T-helper 2 cell treated with Interferon-gamma antibody and Interleukin-4, amounts not matched to agents 5 μg/mL and 100 μg/mL, for 36 hours (primary cell): ENCODE measurements around the gene PSPH.
"Not testable (repeated sequence)": the region's sequence is repeated elsewhere in the genome, so short reads cannot be mapped to it uniquely, and the experiment has no call there.

ENCODE experiments used
- DNase-seq: peaks from one replicate; pipeline ENCODE4 v3.0.0; 2021; ENCODE audit warnings: low spot score
- H3K27ac Mint-ChIP-seq: one replicate; pipeline ENCODE4 v1.8.0; 2021; ENCODE audit warnings: mild to moderate bottlenecking, mixed read lengths
- H3K27me3 Mint-ChIP-seq: one replicate; pipeline ENCODE4 v1.8.0; 2021; ENCODE audit warnings: low read depth, mixed read lengths
- H3K36me3 Mint-ChIP-seq: one replicate; pipeline ENCODE4 v1.8.0; 2021; ENCODE audit warnings: low read depth, mixed read lengths
- H3K4me1 Mint-ChIP-seq: one replicate; pipeline ENCODE4 v1.8.0; 2021; ENCODE audit warnings: low read depth, mixed read lengths
- H3K4me3 Mint-ChIP-seq: one replicate; pipeline ENCODE4 v1.8.0; 2022; ENCODE audit warnings: mild to moderate bottlenecking, moderate library complexity, mixed read lengths
- H3K9me3 Mint-ChIP-seq: one replicate; pipeline ENCODE4 v1.8.0; 2021; ENCODE audit warnings: mixed read lengths

PSPH gene

DNA sequence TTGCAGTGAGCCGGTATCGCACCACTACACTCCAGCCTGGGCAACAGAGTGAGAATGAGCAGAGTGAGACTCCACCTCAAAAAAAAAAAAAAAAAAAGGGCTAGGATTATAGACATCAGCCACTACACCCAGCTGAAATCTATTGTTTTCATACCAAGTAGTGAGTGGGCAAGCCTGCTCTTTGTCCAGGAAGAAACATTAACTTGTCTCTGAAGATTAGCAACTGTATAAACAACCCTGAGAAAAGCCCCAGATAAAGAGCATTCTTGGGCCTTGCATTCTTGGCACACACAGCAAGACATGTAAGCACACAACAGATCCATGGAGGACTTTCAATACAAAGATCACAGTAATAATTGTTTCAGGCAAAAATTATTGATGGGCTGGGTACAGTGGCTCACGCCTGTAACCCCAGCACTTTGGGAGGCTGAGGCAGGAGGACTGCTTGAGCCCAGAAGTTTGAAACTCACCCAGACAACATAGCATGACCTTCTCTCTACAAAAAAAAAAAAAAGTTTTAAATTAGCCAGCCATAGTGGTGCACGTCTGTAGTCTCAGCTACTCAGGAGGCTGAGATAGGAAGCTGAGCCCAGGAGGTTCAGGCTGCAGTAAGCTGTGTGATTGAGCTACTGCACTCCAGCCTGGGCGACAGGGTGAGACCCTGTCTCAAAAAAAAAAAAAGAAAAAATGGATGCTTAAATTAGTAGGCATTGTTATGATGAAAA, 4.4 kb downstream of the PSPH start:
- H3K4me3 Mint-ChIP-seq = no peak overlapping the region
- H3K4me1 Mint-ChIP-seq = peaks cover 8% of the 10 kb centered on the region
- DNase-seq = no peak
- no peak overlapping the region for H3K27ac Mint-ChIP-seq
- no peaks in the 10 kb centered on the region for H3K9me3 Mint-ChIP-seq
- H3K27me3 Mint-ChIP-seq = no peaks in the 10 kb centered on the region
- H3K36me3 Mint-ChIP-seq = peaks cover 1% of the 10 kb centered on the region

DNA sequence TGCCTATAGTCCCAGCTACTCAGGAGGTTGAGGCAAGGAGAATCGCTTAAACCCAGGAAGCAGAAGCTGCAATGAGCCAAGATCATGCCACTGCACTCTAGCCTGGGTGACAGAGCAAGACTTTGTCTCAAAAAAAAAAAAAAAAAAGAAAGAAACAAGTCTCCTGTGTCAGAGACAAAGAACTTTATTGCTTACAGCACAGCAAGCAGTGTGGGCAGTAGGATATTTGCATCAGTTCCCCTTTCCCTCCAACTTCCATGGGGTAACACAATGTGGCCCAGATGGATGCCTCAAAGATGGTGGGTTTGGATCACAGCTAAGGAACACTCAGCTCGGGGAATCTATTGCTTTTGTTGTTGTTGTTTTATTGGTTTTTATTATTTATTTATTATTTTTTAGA, 5.5 kb downstream of the PSPH start:
- H3K36me3 Mint-ChIP-seq, H3K27me3 Mint-ChIP-seq, DNase-seq, H3K27ac Mint-ChIP-seq, H3K4me1 Mint-ChIP-seq, H3K9me3 Mint-ChIP-seq, H3K4me3 Mint-ChIP-seq: not testable (repeated sequence)

DNA sequence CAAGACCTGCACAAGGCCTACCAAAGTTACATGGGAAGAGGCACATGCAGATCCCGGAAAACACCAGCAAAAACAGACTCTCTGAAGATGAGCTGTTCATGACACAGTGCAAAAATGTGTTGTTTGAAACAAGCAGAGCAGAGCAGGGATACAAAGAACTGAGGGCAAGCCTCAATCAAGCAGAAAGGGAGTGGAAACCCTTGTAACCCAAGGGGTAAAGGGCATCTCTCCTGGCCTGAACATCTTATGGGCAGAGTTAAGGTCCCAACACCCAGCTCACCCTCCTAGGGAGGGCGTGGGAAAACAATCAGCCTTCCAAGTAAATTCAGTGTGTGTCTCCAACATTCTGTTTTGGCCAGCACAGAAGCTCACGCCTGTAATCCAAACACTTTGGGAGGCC, 10.5 kb downstream of the PSPH start:
- no peak for DNase-seq
- Mint-ChIP-seq H3K27me3 (no peaks in the 10 kb centered on the region), H3K4me3 (no peak overlapping the region), H3K27ac (no peak overlapping the region), H3K36me3 (peaks cover 5% of the 10 kb centered on the region), H3K4me1 (no peaks in the 10 kb centered on the region), H3K9me3 (no peaks in the 10 kb centered on the region)

DNA sequence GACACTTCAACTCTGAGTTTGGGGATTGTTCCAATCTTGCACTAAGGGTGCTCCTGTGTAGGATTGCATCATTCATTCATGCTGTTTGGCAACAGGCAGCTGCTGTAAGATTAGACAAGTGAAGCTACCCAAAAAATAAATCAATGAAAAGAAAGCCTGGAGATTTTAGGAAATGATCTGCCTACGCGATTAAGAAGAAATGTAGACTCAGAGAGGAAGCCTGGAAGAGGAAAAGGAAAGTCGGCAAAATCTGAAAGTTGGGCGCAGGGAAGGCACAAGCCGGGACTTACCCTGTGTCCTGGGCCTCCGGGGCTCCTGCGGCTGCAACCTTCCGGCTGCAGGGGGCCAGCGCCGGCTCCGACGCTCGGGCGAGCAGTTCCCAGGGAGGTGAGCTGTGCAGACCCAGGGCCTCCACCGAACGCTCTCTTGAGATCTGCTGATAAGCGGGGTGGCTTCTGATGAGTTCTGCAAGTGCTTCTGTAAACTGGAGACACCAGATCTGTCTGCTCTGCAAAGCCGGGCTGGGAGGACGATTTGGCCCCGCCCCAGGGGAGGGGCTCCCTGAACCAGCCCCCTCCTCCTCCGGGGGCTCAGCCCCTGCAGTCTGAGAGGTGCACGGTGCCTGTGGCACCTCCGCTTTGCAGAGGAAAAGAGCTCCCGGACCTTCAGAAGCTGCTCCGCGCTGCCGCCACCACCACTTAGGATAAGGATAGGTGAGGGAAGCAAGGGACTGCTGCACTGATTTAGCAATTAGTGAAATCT, 17.4 kb downstream of the PSPH start:
- Mint-ChIP-seq H3K9me3 (no peaks in the 10 kb centered on the region), H3K27me3 (no peaks in the 10 kb centered on the region), H3K36me3 (peaks cover 10% of the 10 kb centered on the region), H3K27ac (peak overlapping the region; percentile 79), H3K4me1 (peaks cover 11% of the 10 kb centered on the region), H3K4me3 (peak overlapping the region; percentile 85)
- peak; percentile 74 for DNase-seq

DNA sequence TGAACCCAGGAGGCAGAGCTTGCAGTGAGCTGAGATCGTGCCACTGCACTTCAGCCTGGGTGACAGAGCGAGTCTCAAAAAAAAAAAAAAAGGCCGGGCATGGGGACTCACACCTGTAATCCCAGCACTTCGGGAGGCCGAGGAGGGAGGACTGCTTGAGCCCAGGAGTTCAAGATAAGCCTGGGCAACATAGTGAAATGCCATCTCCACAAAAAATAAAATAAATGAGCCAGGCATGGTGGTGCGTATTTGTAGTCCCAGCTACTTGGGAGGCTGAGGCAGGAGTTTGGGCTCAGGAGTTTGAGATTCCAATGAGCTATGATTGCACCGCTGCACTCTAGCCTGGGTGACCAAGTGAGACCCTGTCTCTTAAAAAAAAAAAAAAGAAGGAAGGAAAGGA, 18.7 kb downstream of the PSPH start:
- DNase-seq, H3K27me3 Mint-ChIP-seq, H3K9me3 Mint-ChIP-seq, H3K27ac Mint-ChIP-seq: not testable (repeated sequence)
- H3K4me3 Mint-ChIP-seq = peak overlapping the region; percentile 7
- peaks cover 11% of the 10 kb centered on the region for H3K4me1 Mint-ChIP-seq
- H3K36me3 Mint-ChIP-seq = peaks cover 10% of the 10 kb centered on the region

DNA sequence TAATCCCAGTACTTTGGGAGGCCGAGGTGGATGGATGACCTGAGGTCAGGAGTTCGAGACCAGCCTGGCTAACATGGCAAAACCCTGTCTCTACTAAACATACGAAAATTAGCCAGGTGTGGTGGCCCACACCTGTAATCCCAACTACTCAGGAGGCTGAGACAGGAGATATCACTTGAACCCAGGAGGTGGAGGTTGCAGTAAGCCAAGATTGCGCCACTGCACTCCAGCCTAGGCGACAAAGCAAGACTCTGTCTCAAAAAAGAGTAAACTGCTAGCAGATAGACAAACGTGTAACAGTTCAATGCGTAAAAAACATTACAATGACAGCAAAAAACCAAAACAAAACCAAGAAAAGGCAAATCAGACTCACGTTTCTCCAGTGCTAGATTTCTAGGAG, 19.7 kb downstream of the PSPH start:
- Mint-ChIP-seq H3K4me1 (peaks cover 11% of the 10 kb centered on the region), H3K4me3 (peak overlapping the region; percentile 35), H3K27ac (peak overlapping the region; percentile 3), H3K36me3 (peaks cover 13% of the 10 kb centered on the region)
- not testable (repeated sequence) for H3K9me3 Mint-ChIP-seq, H3K27me3 Mint-ChIP-seq, DNase-seq

DNA sequence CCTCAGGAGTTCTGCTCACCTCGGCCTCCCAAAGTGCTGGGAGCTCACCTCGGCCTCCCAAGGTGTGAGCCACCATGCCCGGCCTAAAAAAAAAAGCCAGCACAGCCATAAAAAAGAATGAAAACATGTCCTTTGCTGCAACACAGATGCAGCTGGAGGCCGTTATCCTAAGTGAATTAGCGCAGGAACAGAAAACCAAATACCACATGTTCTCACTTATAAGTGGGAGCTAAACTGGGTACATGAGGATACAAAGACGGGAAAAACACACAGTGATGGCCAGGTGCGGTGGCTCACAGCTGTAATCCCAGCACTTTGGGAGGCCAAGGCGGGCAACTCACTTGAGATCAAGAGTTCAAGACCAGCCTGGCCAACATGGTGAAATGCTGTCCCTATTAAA, 20.9 kb downstream of the PSPH start:
- Mint-ChIP-seq H3K4me3 (no peak overlapping the region), H3K9me3 (no peaks in the 10 kb centered on the region), H3K36me3 (peaks cover 15% of the 10 kb centered on the region), H3K27me3 (no peaks in the 10 kb centered on the region), H3K4me1 (peaks cover 11% of the 10 kb centered on the region), H3K27ac (no peak overlapping the region)
- no peak for DNase-seq

DNA sequence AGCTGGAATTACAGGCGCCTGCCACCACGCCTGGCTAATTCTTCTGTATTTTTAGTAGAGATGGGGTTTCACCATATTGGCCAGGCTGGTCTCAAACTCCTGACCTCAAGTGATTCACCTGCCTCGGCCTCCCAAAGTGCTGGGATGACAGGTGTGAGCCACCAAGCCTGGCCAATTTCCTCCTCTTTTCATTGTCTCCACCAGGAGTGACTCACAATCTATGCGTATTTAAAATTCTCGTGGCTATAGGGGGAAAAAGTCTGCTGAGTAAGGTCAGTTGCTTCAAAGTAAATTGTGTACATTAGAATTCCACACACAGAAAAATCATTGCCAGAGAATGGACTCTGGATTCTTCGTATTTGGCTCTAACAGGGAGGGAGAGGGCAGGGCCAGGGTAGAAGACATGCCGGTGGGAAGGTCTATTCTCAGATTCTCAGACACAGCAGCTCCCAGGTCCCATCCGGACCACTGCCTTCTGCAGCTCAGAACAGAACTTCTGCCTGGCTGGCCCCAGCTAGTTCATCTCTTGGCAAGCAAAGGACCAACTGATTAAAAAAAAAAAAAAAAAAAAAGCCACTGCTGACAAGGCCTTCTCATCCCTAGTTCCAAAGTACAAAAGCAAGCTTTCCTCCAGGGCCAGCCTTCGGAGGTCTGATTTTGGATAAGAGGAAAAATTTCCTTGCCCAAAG, 22.2 kb downstream of the PSPH start:
- no peaks in the 10 kb centered on the region for H3K27me3 Mint-ChIP-seq
- H3K36me3 Mint-ChIP-seq = peaks cover 19% of the 10 kb centered on the region
- peaks cover 11% of the 10 kb centered on the region for H3K4me1 Mint-ChIP-seq
- no peaks in the 10 kb centered on the region for H3K9me3 Mint-ChIP-seq
- no peak for DNase-seq
- no peak overlapping the region for H3K4me3 Mint-ChIP-seq
- no peak overlapping the region for H3K27ac Mint-ChIP-seq

DNA sequence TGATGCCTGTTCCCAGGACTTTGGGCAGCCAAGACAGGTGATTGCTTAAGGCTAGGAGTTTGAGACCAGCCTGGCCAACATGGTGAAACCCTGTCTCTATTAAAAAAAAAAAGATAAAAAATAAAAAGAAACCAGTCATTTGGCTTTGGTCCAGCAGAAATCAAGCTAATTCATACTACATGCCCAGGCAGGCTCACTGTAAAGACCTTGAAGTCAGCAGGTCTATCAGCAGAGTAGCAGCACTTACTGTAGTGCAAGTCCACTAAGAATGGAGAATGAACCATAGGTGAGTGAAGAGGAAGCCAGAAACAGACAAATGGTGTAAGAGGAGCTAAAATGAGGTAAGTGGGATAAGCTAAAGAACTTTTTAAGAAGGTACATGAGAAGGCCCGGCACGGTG, 24.7 kb downstream of the PSPH start:
- no peaks in the 10 kb centered on the region for H3K9me3 Mint-ChIP-seq
- H3K4me1 Mint-ChIP-seq = peaks cover under 1% of the 10 kb centered on the region
- H3K36me3 Mint-ChIP-seq = peaks cover 18% of the 10 kb centered on the region
- no peak overlapping the region for H3K27ac Mint-ChIP-seq
- no peak for DNase-seq
- H3K4me3 Mint-ChIP-seq = no peak overlapping the region
- no peaks in the 10 kb centered on the region for H3K27me3 Mint-ChIP-seq

DNA sequence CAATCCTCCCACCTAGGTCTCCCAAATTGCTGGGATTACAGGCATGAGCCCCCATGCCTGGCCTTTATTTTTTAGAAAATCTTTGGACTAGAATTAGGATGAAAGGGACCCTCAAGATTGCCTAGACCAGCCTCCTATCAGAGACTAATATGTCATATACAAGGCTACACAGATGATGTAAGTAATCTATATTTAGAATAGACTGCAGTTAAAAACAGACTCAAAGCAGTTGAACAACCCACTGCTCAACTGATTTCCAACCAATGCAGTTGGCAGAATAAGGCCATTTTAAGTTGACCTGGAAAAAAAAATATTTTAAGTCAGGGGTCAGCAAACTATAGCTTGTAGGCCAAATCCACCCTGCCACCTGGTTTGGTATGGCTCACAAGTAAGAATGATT, 27.7 kb downstream of the PSPH start:
- no peak overlapping the region for H3K4me3 Mint-ChIP-seq
- DNase-seq = no peak
- H3K36me3 Mint-ChIP-seq = peaks cover 26% of the 10 kb centered on the region
- H3K4me1 Mint-ChIP-seq = no peaks in the 10 kb centered on the region
- no peak overlapping the region for H3K27ac Mint-ChIP-seq
- no peaks in the 10 kb centered on the region for H3K27me3 Mint-ChIP-seq
- H3K9me3 Mint-ChIP-seq = no peaks in the 10 kb centered on the region

DNA sequence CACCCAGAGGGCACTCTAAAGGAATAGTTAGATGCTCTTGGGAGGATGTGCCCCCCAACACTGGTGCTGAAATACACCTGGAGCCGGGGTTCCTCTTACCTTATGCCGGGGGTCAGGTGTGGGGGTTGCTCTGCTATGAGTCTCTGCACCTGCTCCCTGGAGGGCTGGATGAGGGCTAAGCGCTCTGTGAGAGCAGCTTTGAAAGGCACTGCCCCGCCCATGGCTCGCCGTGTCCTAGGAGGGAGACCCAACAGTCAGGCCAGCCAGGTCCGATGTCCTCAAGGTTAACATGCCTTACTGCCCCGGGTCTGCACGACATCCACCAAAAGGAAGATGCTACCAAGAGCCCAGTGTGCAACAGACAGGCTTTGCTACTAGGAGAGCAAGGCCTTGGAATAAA, 31.7 kb downstream of the PSPH start:
- H3K36me3 Mint-ChIP-seq = peaks cover 20% of the 10 kb centered on the region
- H3K27ac Mint-ChIP-seq = no peak overlapping the region
- H3K4me1 Mint-ChIP-seq = no peaks in the 10 kb centered on the region
- no peaks in the 10 kb centered on the region for H3K27me3 Mint-ChIP-seq
- no peaks in the 10 kb centered on the region for H3K9me3 Mint-ChIP-seq
- DNase-seq = no peak
- H3K4me3 Mint-ChIP-seq = no peak overlapping the region

DNA sequence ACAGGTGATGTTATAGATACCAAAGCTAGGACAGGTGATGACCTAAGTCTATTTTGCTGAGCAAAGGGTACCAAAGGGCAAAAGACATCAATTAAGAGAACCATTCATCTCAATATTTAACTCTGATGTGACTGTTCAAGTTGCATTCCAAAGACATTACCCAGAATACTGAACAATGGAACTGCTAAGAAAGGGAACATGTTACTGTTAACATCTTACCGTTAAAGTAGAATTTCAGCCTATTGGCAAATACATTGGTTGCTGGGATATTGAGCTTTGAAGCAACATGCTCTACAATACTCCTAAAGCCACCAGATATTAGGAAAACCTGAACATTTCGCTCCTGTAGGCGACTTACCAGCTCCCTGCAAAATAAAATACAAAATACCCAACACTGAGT, 34.2 kb downstream of the PSPH start:
- H3K9me3 Mint-ChIP-seq, H3K27me3 Mint-ChIP-seq, H3K27ac Mint-ChIP-seq, H3K4me3 Mint-ChIP-seq, DNase-seq, H3K4me1 Mint-ChIP-seq: not testable (repeated sequence)
- H3K36me3 Mint-ChIP-seq = peaks cover 27% of the 10 kb centered on the region

DNA sequence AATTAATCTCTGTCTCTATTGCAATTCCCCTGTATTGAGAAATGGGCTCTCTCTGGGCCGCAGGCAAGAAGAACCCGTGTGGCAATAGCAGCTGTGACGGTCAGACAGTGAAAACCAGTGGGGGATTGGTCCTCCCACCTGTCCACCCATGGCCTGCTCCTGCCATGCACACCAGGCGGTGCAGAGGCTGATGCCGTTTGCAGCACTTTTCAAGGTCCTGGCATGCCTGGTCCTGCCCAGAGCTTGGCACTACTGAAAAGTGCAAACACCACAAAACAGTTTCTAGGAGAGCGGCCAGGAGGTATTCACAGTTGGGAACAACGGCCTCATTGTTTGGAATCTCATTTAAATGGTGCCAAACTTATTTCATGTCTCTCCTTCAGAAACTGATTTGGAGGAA, 41.5 kb downstream of the PSPH start:
- Mint-ChIP-seq H3K4me3 (no peak overlapping the region), H3K36me3 (peaks cover 8% of the 10 kb centered on the region), H3K9me3 (no peaks in the 10 kb centered on the region), H3K4me1 (peaks cover 2% of the 10 kb centered on the region), H3K27me3 (no peaks in the 10 kb centered on the region), H3K27ac (no peak overlapping the region)
- DNase-seq = no peak

DNA sequence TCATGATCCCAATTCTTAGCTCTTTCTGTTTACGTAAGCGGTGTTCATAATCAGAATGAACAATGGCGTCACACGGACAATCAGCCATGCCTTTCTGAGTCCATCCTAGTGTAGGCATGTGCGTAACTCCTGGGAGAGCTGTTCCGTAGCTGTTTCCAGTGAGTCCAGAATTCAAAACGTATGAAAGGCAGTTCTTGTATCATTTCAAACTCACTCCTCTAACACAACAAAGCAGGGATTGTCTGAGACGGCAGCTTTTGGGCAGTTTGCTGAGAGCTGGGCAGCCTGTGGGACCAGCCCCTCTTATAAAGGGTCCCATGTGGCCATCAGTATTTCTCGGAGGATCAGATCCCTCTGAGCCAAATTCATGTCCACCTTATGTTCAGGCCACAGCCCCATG, 43.4 kb downstream of the PSPH start:
- no peak overlapping the region for H3K4me3 Mint-ChIP-seq
- H3K36me3 Mint-ChIP-seq = no peaks in the 10 kb centered on the region
- no peak for DNase-seq
- no peak overlapping the region for H3K27ac Mint-ChIP-seq
- no peaks in the 10 kb centered on the region for H3K27me3 Mint-ChIP-seq
- peaks cover 2% of the 10 kb centered on the region for H3K4me1 Mint-ChIP-seq
- H3K9me3 Mint-ChIP-seq = no peaks in the 10 kb centered on the region
